Activated naive CD8-positive, alpha-beta T cell treated with anti-CD3 and anti-CD28 coated beads for 36 hours (primary cell): ENCODE data around the gene ZNF688. TPM values are rescaled to one million over a fixed set of nuclear protein-coding genes. Genes with fewer than 3 reads are reported as not detected.

ENCODE experiments used
- DNase-seq: peaks from one replicate; pipeline ENCODE4 v3.0.0; 2021
- H3K27ac Mint-ChIP-seq: one replicate; pipeline ENCODE4 v1.8.0; 2022; ENCODE audit warnings: mild to moderate bottlenecking, moderate library complexity, mixed read lengths
- H3K27me3 Mint-ChIP-seq: one replicate; pipeline ENCODE4 v1.8.0; 2022; ENCODE audit warnings: mild to moderate bottlenecking, mixed read lengths
- H3K36me3 Mint-ChIP-seq: one replicate; pipeline ENCODE4 v1.8.0; 2021; ENCODE audit warnings: mild to moderate bottlenecking, mixed read lengths
- H3K4me1 Mint-ChIP-seq: one replicate; pipeline ENCODE4 v1.8.0; 2021; ENCODE audit warnings: mixed read lengths
- H3K4me3 Mint-ChIP-seq: one replicate; pipeline ENCODE4 v1.8.0; 2022; ENCODE audit warnings: mild to moderate bottlenecking, moderate library complexity, mixed read lengths
- H3K9me3 Mint-ChIP-seq: one replicate; pipeline ENCODE4 v1.8.0; 2022; ENCODE audit warnings: mixed read lengths
- total RNA-seq, 2 experiments: library from RNA; stranded (reverse); gene quantifications; one replicate each; pipeline ENCODE4 v1.2.3, GENCODE V29; 2021

The ZNF688 gene
- total RNA-seq, 2 experiments from 2014 or later, result 7.1 to 7.6 TPM

- Mint-ChIP-seq H3K4me3 (peak overlapping the region; percentile 64), H3K4me1 (peaks cover 29% of the 10 kb centered on the region)
- DNase-seq, result peak; percentile 44
Observed at GRCh38 chr16:30567991-30568638, 3.4 kb downstream of the ZNF688 start.

DNA sequence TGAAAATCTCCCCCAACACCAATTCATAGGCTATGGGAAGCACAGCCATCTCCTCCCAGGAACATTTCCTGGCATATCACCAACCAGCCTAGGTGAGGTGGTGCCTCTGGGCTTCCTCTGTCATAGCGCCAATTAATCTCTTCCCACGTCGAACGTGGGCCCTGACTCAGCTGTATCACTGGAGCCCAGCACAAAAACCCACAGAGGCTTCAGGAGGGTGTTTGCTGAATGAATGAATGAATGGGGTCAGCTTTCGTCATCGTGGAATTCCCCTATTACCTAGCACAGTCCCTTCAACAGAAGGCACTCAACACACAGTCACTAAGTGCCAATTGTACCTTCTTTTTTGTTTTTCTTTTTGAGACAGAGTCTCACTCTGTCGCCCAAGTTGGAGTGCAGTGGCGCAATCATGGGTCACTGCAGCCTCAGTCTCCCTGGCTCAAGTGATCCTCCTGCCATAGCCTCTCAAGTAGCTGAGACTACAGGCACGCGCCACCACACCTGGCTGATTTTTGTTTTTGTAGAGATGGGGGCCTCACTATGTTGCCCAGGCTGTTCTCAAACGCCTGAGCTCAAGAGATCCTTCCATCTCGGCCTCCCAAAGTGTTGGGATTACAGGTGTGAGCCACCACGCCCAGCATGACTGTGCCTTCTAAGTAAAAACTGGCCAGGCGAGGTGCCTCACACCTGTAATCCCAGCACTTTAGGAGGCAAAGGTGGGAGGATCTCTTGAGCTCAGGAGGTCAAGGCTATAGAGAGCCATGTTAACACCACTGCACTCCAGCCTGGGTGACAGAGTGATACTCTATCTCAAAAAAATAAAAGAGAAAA is 4.1 kb downstream of the ZNF688 start:
- H3K36me3 Mint-ChIP-seq, result peaks cover 4% of the 10 kb centered on the region
- H3K4me3 Mint-ChIP-seq, result no peak overlapping the region
- no peaks in the 10 kb centered on the region for H3K9me3 Mint-ChIP-seq
- H3K4me1 Mint-ChIP-seq, result peaks cover 27% of the 10 kb centered on the region
- H3K27ac Mint-ChIP-seq, result peak overlapping the region; percentile 85
- no peaks in the 10 kb centered on the region for H3K27me3 Mint-ChIP-seq
- DNase-seq, result peak; percentile 51

More at GRCh38 chr16:30567991-30568638, 3.4 kb downstream of the ZNF688 start:
- H3K27me3 Mint-ChIP-seq, result no peaks in the 10 kb centered on the region
- peak overlapping the region; percentile 85 for H3K27ac Mint-ChIP-seq
- H3K36me3 Mint-ChIP-seq, result peaks cover 4% of the 10 kb centered on the region
- no peaks in the 10 kb centered on the region for H3K9me3 Mint-ChIP-seq

DNA sequence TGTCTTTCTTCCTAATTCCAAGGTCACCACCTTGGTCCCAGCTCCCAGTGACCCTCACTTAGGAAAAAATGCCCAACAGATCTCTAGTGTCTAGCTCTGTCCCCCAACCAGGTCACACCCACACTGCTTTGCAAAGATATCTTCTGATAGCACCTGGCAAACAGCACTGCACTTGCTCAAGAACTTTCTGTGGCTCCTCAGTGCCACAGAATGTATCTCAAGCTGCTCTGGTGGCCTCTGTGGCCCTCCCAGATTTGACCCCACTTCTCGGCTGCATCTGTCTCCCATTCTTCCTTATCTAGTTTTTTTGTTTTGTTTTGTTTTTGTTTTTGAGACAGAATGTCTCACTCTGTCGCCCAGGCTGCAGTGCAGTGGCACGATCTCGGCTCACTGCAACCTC is 5.0 kb downstream of the ZNF688 start:
- no peaks in the 10 kb centered on the region for H3K27me3 Mint-ChIP-seq
- no peak for DNase-seq
- H3K9me3 Mint-ChIP-seq, result no peaks in the 10 kb centered on the region
- peaks cover 24% of the 10 kb centered on the region for H3K4me1 Mint-ChIP-seq
- H3K4me3 Mint-ChIP-seq, result no peak overlapping the region
- no peak overlapping the region for H3K27ac Mint-ChIP-seq
- H3K36me3 Mint-ChIP-seq, result peaks cover 4% of the 10 kb centered on the region

DNA sequence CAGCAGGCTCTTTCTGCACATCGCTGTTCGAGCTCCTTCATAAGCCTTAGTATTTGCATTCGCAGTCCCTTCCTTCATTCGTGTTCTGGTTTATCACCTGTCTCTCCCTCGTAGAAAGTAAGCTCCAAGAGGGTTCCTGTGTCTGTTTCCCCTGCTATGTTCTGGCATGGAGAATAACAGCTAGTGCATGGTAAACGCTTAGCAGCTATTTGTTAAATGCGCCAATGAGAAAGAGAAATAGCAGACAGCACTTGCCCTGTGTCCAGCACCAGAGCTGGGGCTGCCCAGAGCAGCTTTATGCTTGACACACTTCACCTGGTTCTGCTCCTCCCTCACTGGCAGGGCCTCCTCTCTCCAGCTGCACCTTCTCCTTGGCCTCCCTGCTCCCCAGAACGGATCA is 5.5 kb downstream of the ZNF688 start:
- H3K36me3 Mint-ChIP-seq, result peaks cover 3% of the 10 kb centered on the region
- no peaks in the 10 kb centered on the region for H3K9me3 Mint-ChIP-seq
- no peak overlapping the region for H3K27ac Mint-ChIP-seq
- H3K27me3 Mint-ChIP-seq, result no peaks in the 10 kb centered on the region
- H3K4me3 Mint-ChIP-seq, result no peak overlapping the region
- DNase-seq, result no peak
- H3K4me1 Mint-ChIP-seq, result peaks cover 29% of the 10 kb centered on the region

- Mint-ChIP-seq H3K9me3 (no peaks in the 10 kb centered on the region), H3K4me1 (peaks cover 31% of the 10 kb centered on the region), H3K4me3 (no peak overlapping the region), H3K27ac (no peak overlapping the region), H3K27me3 (no peaks in the 10 kb centered on the region), H3K36me3 (peaks cover 3% of the 10 kb centered on the region)
- DNase-seq, result no peak
Observed at GRCh38 chr16:30565526-30565925, 6.0 kb downstream of the ZNF688 start.

DNA sequence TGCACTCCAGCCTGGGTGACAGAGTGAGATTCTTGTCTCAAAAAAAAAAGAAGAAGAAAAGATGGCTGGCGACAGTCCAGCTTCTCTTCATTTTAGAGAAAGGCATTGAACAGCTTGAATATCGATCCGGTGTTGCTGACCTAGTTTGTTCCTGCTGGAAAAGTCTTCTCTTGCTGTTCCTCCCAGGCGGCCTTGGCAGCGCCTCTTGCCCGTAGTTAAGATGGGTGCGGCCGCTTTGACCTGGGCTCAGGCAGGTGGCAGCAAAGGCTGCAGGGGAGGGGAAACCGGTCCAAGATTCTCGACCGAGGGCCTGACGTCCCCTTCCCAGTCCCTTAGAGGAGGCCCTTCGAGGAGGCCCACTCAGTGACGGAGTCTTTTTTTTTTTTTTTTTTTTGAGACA is 9.5 kb downstream of the ZNF688 start:
- Mint-ChIP-seq H3K27ac (peak overlapping the region; percentile 76), H3K9me3 (no peaks in the 10 kb centered on the region), H3K27me3 (peaks cover 4% of the 10 kb centered on the region), H3K4me1 (peaks cover 19% of the 10 kb centered on the region), H3K4me3 (peak overlapping the region; percentile 75), H3K36me3 (peaks cover 4% of the 10 kb centered on the region)
- DNase-seq, result no peak

- peaks cover 9% of the 10 kb centered on the region for H3K36me3 Mint-ChIP-seq
- H3K27me3 Mint-ChIP-seq, result peaks cover 4% of the 10 kb centered on the region
- no peaks in the 10 kb centered on the region for H3K9me3 Mint-ChIP-seq
- H3K27ac Mint-ChIP-seq, result peak overlapping the region; percentile 76
- H3K4me1 Mint-ChIP-seq, result peaks cover 22% of the 10 kb centered on the region
- H3K4me3 Mint-ChIP-seq, result peak overlapping the region; percentile 75
- peak; percentile 29 for DNase-seq
Observed at GRCh38 chr16:30561089-30561816, 10.3 kb downstream of the ZNF688 start.

DNA sequence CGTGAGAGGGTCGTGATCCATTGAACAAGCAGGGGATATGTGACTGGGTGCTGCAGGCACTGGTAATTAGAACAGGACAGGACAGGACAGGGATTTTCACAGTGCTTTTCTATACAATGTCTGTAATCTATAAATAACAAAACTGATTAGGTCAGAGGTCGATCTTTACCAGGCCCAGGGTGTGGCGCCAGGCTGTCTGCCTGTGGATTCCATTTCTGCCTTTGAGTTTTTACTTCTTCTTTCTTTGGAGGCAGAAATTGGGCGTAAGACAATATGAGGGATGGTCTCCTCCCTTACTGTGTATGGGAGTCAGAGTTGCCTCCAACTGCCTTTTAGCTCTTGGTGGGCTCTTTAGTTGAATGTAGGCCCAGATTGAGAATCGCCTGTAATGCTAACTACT is 11.8 kb downstream of the ZNF688 start:
- Mint-ChIP-seq H3K36me3 (peaks cover 13% of the 10 kb centered on the region), H3K27ac (peak overlapping the region; percentile 65), H3K4me1 (peaks cover 23% of the 10 kb centered on the region), H3K27me3 (peaks cover 4% of the 10 kb centered on the region), H3K9me3 (no peaks in the 10 kb centered on the region), H3K4me3 (no peak overlapping the region)
- no peak for DNase-seq

- Mint-ChIP-seq H3K36me3 (peaks cover 19% of the 10 kb centered on the region), H3K27ac (peak overlapping the region; percentile 94), H3K27me3 (peaks cover 4% of the 10 kb centered on the region), H3K4me3 (peak overlapping the region; percentile 88), H3K9me3 (no peaks in the 10 kb centered on the region), H3K4me1 (peaks cover 28% of the 10 kb centered on the region)
- no peak for DNase-seq
Observed at GRCh38 chr16:30558789-30559377, 12.6 kb downstream of the ZNF688 start.

- Mint-ChIP-seq H3K36me3 (peaks cover 26% of the 10 kb centered on the region), H3K27me3 (peaks cover 4% of the 10 kb centered on the region), H3K27ac (peak within 1 kb of the TSS; percentile 94), H3K9me3 (no peaks in the 10 kb centered on the region), H3K4me1 (peaks cover 35% of the 10 kb centered on the region), H3K4me3 (peak within 1 kb of the TSS; percentile 88)
- peak; percentile 97 for DNase-seq
Observed at GRCh38 chr16:30557957-30558788, 13.3 kb downstream of the ZNF688 start, which contains the start of gene ZNF764. TSS of gene ZNF764 (minus strand) at chr16:30558374. CDS start at chr16:30558182, 192 bp downstream.

- Mint-ChIP-seq H3K36me3 (peaks cover 32% of the 10 kb centered on the region), H3K4me1 (peaks cover 40% of the 10 kb centered on the region), H3K27ac (peak overlapping the region; percentile 94), H3K4me3 (peak overlapping the region; percentile 88), H3K9me3 (no peaks in the 10 kb centered on the region), H3K27me3 (peaks cover 4% of the 10 kb centered on the region)
- DNase-seq, result no peak
Observed at GRCh38 chr16:30557707-30557956, 13.9 kb downstream of the ZNF688 start.

DNA sequence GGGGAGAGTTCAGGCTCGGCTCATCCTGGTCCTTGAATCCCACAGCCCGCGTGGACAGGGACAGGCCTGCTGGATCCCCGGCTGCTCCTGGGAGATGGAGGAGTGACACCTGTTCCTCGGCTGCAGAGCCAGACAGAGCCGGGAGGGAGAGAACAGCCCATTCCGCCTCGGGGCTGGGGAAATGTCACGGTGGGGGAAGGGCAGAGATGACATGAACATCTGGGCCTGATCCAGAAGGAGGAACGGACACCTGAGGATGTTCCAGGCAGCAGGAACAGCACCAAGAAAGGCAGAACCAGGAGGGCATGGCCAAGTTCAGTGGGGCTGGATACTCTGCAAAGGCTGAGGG is 15.4 kb downstream of the ZNF688 start:
- Mint-ChIP-seq H3K9me3 (no peaks in the 10 kb centered on the region), H3K27ac (peak overlapping the region; percentile 65), H3K4me1 (peaks cover 50% of the 10 kb centered on the region), H3K36me3 (peaks cover 35% of the 10 kb centered on the region), H3K4me3 (peak overlapping the region; percentile 60), H3K27me3 (peaks cover 4% of the 10 kb centered on the region)
- DNase-seq, result no peak

- H3K27me3 Mint-ChIP-seq, result peaks cover 4% of the 10 kb centered on the region
- DNase-seq, result no peak
- peaks cover 35% of the 10 kb centered on the region for H3K36me3 Mint-ChIP-seq
- peak overlapping the region; percentile 60 for H3K4me3 Mint-ChIP-seq
- H3K4me1 Mint-ChIP-seq, result peaks cover 51% of the 10 kb centered on the region
- no peaks in the 10 kb centered on the region for H3K9me3 Mint-ChIP-seq
- peak overlapping the region; percentile 65 for H3K27ac Mint-ChIP-seq
Observed at GRCh38 chr16:30555315-30556124, 16.0 kb downstream of the ZNF688 start.
